Measurements from ENCODE around the gene OPN3. TPM values are rescaled to one million over a fixed set of nuclear protein-coding genes. Genes with fewer than 3 reads are reported as not detected.

Gene OPN3
- total and polyA plus RNA-seq, 9 of the 15 experiments (the other 6 are each of a cell fraction or from before 2014, with no cell fraction given) = 4.2 to 34.6 (median 17.0) TPM

DNA sequence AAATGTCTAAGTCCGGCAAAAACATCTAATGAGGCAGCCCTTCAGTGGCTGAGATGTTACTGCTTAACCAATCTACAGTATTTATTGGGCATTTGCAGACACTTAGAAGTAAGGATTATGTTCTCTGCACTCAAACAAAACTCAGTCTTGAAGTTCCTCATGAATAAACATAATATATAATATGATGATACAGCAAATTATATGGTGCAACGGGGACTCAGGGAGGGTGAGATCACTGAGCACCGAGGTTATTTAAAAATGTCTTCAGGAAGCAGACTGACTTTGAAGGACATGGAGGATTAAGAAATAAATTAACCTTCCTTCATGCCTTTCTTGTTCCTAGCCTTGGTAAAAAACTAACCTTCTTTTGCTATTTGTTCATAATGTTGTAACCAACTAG, 39.8 kb upstream of the OPN3 start:
- no peak overlapping the region for H3K9ac ChIP-seq (ENCODE audit: insufficient read depth in 1 of 2, low read depth in 2 of 2, low read length in 2 of 2)
- ATAC-seq (peak; percentile 55), DNase-seq (ENCODE audit: extremely low read depth in 1 of 4, low spot score in 3 of 4) (no peak), FAIRE-seq (no peak)
- H3K36me3 ChIP-seq (ENCODE audit: control insufficient read depth, insufficient read depth, low read length) = no peaks in the 10 kb centered on the region
- BruUV-seq (replicated peaks) = no TSS peak
- H3K9me3 ChIP-seq (replicated peaks; ENCODE audit: control insufficient read depth, insufficient read depth, low read depth, low read length) = no peaks in the 10 kb centered on the region
- peak; percentile 98 for TF ChIP-seq MAFF (IDR thresholded peaks at IDR 0.05; ENCODE audit: low read length)
- no peak for TF ChIP-seq PCBP2 (IDR thresholded peaks at IDR 0.05; ENCODE audit: low read depth, low read length, poor library complexity, severe bottlenecking)
- peak; percentile 97 for TF ChIP-seq MAFK (IDR thresholded peaks at IDR 0.05; ENCODE audit: low read length)
- peak; percentile 97 for TF ChIP-seq C11orf30 (IDR thresholded peaks at IDR 0.05; ENCODE audit: low read depth)
- TF ChIP-seq ZNF316 (IDR thresholded peaks at IDR 0.05) = peak; percentile 98
- TF ChIP-seq SP1 (CRISPR knock-in tag; IDR thresholded peaks at IDR 0.05) = no peak
- peak; percentile 96 for TF ChIP-seq MAFG (tag; conservative IDR thresholded peaks at IDR 0.05)
- TF ChIP-seq, protein P1, sequence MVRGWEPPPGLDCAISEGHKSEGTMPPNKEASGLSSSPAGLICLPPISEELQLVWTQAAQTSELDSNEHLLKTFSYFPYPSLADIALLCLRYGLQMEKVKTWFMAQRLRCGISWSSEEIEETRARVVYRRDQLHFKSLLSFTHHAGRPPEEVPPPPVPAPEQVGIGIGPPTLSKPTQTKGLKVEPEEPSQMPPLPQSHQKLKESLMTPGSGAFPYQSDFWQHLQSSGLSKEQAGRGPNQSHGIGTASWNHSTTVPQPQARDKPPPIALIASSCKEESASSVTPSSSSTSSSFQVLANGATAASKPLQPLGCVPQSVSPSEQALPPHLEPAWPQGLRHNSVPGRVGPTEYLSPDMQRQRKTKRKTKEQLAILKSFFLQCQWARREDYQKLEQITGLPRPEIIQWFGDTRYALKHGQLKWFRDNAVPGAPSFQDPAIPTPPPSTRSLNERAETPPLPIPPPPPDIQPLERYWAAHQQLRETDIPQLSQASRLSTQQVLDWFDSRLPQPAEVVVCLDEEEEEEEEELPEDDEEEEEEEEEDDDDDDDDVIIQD (CRISPR knock-in tag; IDR thresholded peaks at IDR 0.05) = no peak
- peak; percentile 69 for TF ChIP-seq NFE2 (IDR thresholded peaks at IDR 0.05; ENCODE audit: low read depth)
- H3K4me2 ChIP-seq (ENCODE audit: insufficient read depth, low read length) = no peak overlapping the region
- in situ Hi-C loops (cut with MboI) = no loop called here
- no peaks in the 10 kb centered on the region for H3K27me3 ChIP-seq (ENCODE audit: control insufficient read depth in 2 of 2, insufficient read depth in 2 of 2, low read length in 2 of 2)
- ChIA-PET CTCF (ENCODE audit: low intra/inter-chr PET ratio) (no interaction called here), POLR2A (interaction anchor here (1.2 to 3.0 kb wide), 3 partner anchors 9 to 41 kb away, joined by 3 to 8 read pairs (median 4); no protein-coding TSS in a partner anchor)
- intact Hi-C loops (cut with micrococcal nuclease) = no loop called here
- no peaks in the 10 kb centered on the region for H3K79me2 ChIP-seq (ENCODE audit: control insufficient read depth, insufficient read depth, low read length)
- H3K4me3 ChIP-seq = no peak overlapping the region
- 0 out of 5 replicates have a peak, but pooled peaks cover 0 to 6% of the 10 kb centered on the region in 2 experiments for H3K4me1 ChIP-seq (replicated peaks in 1 of 2; ENCODE audit: control insufficient read depth in 2 of 2, insufficient read depth in 2 of 2, low read length in 2 of 2)
- no peaks in the 10 kb centered on the region for H3K9me1 ChIP-seq (ENCODE audit: control insufficient read depth, insufficient read depth, low read length)
- WGBS (ENCODE audit: insufficient coverage, low coverage, missing lambda C conversion rate) = 25% methylated on average over 3 of the region's 3 CpGs
- no peaks in the 10 kb centered on the region for H4K20me1 ChIP-seq (replicated peaks; ENCODE audit: control insufficient read depth, insufficient read depth, low read length)
- peak overlapping the region; percentile 79 for H2AFZ ChIP-seq (ENCODE audit: low read depth, low read length)
- H3K27ac ChIP-seq (ENCODE audit: extremely low read depth, low read depth, low read length) = no peak overlapping the region
